HepG2 (cell line): ENCODE results near the gene SLC24A4. TPM values are rescaled to one million over a fixed set of nuclear protein-coding genes. Genes with fewer than 3 reads are reported as not detected.

Experiments
- ATAC-seq: fragments of 200-7000 bp; cut with Tn5 transposase; 3 replicates; pipeline ENCODE4 v1.9.1; 2020; ENCODE audit warnings: mild to moderate bottlenecking, moderate library complexity
- BruUV-seq: library from RNA; stranded (reverse); fragments of 400-500 nt; replicated peaks from 2 replicates; lab custom pipeline; 2021; lab: Mats Ljungman, UMichigan
- CTCF ChIA-PET: fragments of 300-600 bp; formaldehyde crosslinking; extraction: SDS; loops from one replicate; lab custom pipeline; 2021; ENCODE audit warnings: low total read pairs, inconsistent platforms, low intra/inter-chr PET ratio; lab: Yijun Ruan, JAX
- POLR2A ChIA-PET: fragments of 350-600 bp; sonication (Branson Sonifier 250); formaldehyde crosslinking; loops from one replicate; lab custom pipeline; 2020; ENCODE audit warnings: antibody characterized with exemption, inconsistent platforms; lab: Yijun Ruan, JAX
- DNase-seq: peaks from one replicate; pipeline ENCODE4 v3.0.0-alpha.2; 2015; ENCODE audit warnings: low spot score
- FAIRE-seq: peaks from 3 replicates; lab custom pipeline; 2011; peaks lifted over from hg19 to GRCh38; lab: Jason Lieb, UNC
- H2AFZ ChIP-seq: one replicate; pipeline ENCODE4 v1.6.1; 2011; ENCODE audit warnings: low read length, inconsistent platforms
- H3K27ac ChIP-seq: fragments of 300-600 bp; 3 replicates; pipeline ENCODE4 v1.8.0; 2011; ENCODE audit warnings: mixed run types, mild to moderate bottlenecking, mixed read lengths, low read length, inconsistent platforms; ENCODE audit not compliant: insufficient read depth; ENCODE audit errors: extremely low read length
- H3K27me3 ChIP-seq, 2 experiments: fragments of 200-600 bp in 1 of 2; 2 replicates in 1 of 2; 3 replicates in 1 of 2; pipeline versions ENCODE4 v1.6.0 to v1.8.0; 2011; ENCODE audit warnings: low read length in 2 of 2, mild to moderate bottlenecking in 2 of 2, moderate library complexity in 2 of 2, inconsistent platforms in 1 of 2; ENCODE audit not compliant: insufficient read depth in 2 of 2, control insufficient read depth in 1 of 2
- H3K36me3 ChIP-seq, 2 experiments: fragments of 200-600 bp in 1 of 2; replicated peaks in 1 of 2; 2 replicates in 1 of 2; 3 replicates in 1 of 2; pipeline versions ENCODE4 v1.5.1 to v1.8.0; 2011; ENCODE audit warnings: low read length in 2 of 2, inconsistent platforms in 1 of 2; ENCODE audit not compliant: insufficient read depth in 2 of 2, control insufficient read depth in 1 of 2
- H3K4me1 ChIP-seq: 2 replicates; pipeline ENCODE4 v1.5.1; 2012; ENCODE audit warnings: low read length, inconsistent platforms; ENCODE audit not compliant: insufficient read depth
- H3K4me2 ChIP-seq: 2 replicates; pipeline ENCODE4 v1.6.0; 2011; ENCODE audit warnings: low read depth, low read length, inconsistent platforms
- H3K4me3 ChIP-seq, 3 experiments: fragments of 200-600 bp in 1 of 3; sonication (generic), shearing (Covaris generic) in 1 of 3; replicated peaks in 1 of 3; 2 replicates each; pipeline ENCODE4 v1.5.1; 2011 to 2016; ENCODE audit warnings: low read length in 3 of 3, inconsistent platforms in 2 of 3, low read depth in 2 of 3, mild to moderate bottlenecking in 2 of 3, control low read depth in 1 of 3, mixed read lengths in 1 of 3; ENCODE audit not compliant: insufficient read depth in 1 of 3
- H3K79me2 ChIP-seq: one replicate; pipeline ENCODE4 v1.6.1; 2011; ENCODE audit warnings: low read length, inconsistent platforms; ENCODE audit not compliant: insufficient read depth
- H3K9ac ChIP-seq: 2 replicates; pipeline ENCODE4 v1.6.0; 2011; ENCODE audit warnings: mild to moderate bottlenecking, low read depth, low read length, inconsistent platforms; ENCODE audit not compliant: insufficient read depth
- H3K9me3 ChIP-seq: 2 replicates; pipeline ENCODE4 v1.5.1; 2012; ENCODE audit warnings: mild to moderate bottlenecking, low read length
- H4K20me1 ChIP-seq: 2 replicates; pipeline ENCODE4 v1.6.0; 2011; ENCODE audit warnings: inconsistent platforms, mild to moderate bottlenecking, low read length, moderate library complexity; ENCODE audit not compliant: insufficient read depth
- NFE2L2 ChIP-seq: fragments of 150-350 bp; IDR thresholded peaks from 2 replicates; pipeline ENCODE4 v1.6.1; 2014; ENCODE audit warnings: low read length
- PTBP1 ChIP-seq: fragments of 200-400 bp; formaldehyde crosslinking; IDR thresholded peaks from 2 replicates; pipeline ENCODE4 v1.6.1; 2018; ENCODE audit warnings: low read length, low read depth; ENCODE audit not compliant: poor library complexity, severe bottlenecking
- RELA ChIP-seq: sonication (generic); formaldehyde crosslinking; IDR thresholded peaks from 2 replicates; pipeline ENCODE4 v1.4.0; 2020; ENCODE audit warnings: missing genetic modification reagents
- SETDB1 ChIP-seq: sonication (generic); formaldehyde crosslinking; IDR thresholded peaks from 2 replicates; pipeline ENCODE4 v1.5.1; 2020; ENCODE audit warnings: missing genetic modification reagents, mild to moderate bottlenecking, borderline replicate concordance
- ZBTB14 ChIP-seq: sonication (generic); formaldehyde crosslinking; IDR thresholded peaks from 2 replicates; pipeline ENCODE4 v1.4.0; 2020; ENCODE audit warnings: missing genetic modification reagents
- ZBTB34 ChIP-seq: sonication (generic); formaldehyde crosslinking; IDR thresholded peaks from 2 replicates; pipeline ENCODE4 v1.8.0; 2022; ENCODE audit warnings: mild to moderate bottlenecking, missing genetic modification reagents
- ZNF326 ChIP-seq: sonication (generic); formaldehyde crosslinking; IDR thresholded peaks from 2 replicates; pipeline ENCODE4 v1.4.0; 2020; ENCODE audit warnings: missing genetic modification reagents, borderline replicate concordance
- WGBS: methylation state at CpG from one replicate; pipeline ENCODE4 v1.1.6; 2017; ENCODE audit warnings: low lambda C conversion rate; 5-methylcytosine and 5-hydroxymethylcytosine counted together
- in situ Hi-C: cut with HindIII; loops from 2 replicates; pipeline ENCODE4 v1.10.0; 2017; ENCODE audit warnings: low pct_unique_long_range_greater_than_20kb; ENCODE audit not compliant: extremely low pct_ligation_motif_present
- intact Hi-C: fragments of 100-400 bp; cut with micrococcal nuclease; formaldehyde crosslinking; loops from one replicate; pipeline ENCODE4 v1.10.0; 2022; ENCODE audit not compliant: unreplicated experiment
- polyA plus RNA-seq, 8 experiments: library from polyadenylated mRNA; depleted of rRNA in 3 of 8; stranded (reverse) in 7 of 8; unstranded in 1 of 8; fragments of >200 nt; fragmentation: Illumina TruSeq in 4 of 8; extraction: Trizol in 4 of 8; gene quantifications; 2 replicates each; pipeline versions ENCODE4 v1.2.1 to v1.2.3, GENCODE V29; 2011 to 2016; ENCODE audit warnings: low read depth in 4 of 8, missing spikeins in 1 of 8, mixed read lengths in 1 of 8; ENCODE audit not compliant: insufficient read depth in 1 of 8
- total RNA-seq, 5 experiments: library from RNA; depleted of rRNA; stranded (reverse); fragments of >200 nt; fragmentation: Illumina TruSeq; extraction: Trizol; gene quantifications; 2 replicates each; pipeline ENCODE4 v1.2.3, GENCODE V29; 2016; ENCODE audit warnings: low read depth in 1 of 5
- TF ChIP-seq, protein P1 (sequence below): IDR thresholded peaks from 2 replicates; pipeline ENCODE4 v1.6.1; 2016; ENCODE audit warnings: missing compliant biosample characterization, missing genetic modification reagents, borderline replicate concordance

Gene SLC24A4
- total and polyA plus RNA-seq, 2 of the 13 experiments (the other 11 are each of a cell fraction or from before 2014, with no cell fraction given), result not detected

DNA sequence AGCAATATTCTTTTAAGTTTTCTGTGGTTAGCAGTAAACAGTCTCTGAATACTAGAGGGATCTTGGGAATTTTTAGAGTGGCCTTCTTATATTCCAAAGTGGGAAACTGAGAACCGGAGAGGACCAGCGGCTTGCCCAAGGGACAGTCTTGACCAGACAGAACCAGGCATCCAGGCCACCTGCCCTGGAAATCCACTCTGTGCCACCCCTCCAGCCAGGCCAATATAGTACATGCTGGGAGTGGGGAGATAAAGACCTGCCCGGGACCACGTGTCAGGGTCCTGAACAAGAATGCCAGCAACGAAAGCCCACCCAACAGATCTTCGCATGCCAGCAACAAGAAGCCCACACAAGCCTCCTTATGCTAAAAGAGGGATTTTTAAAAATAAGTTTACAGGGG is 141.2 kb downstream of the SLC24A4 start:
- no peak overlapping the region for H3K4me2 ChIP-seq
- intact Hi-C loops (no loop called here), in situ Hi-C loops (no loop called here)
- ATAC-seq, result no peak
- BruUV-seq, result no TSS peak
- H3K4me3 ChIP-seq, result no peak overlapping the region
- no peaks in the 10 kb centered on the region for H3K79me2 ChIP-seq
- DNase-seq, result no peak
- TF ChIP-seq RELA (no peak), SETDB1 (CRISPR knock-in tag) (no peak), NFE2L2 (no peak), ZNF326 (CRISPR knock-in tag) (no peak), PTBP1 (no peak), ZBTB34 (CRISPR knock-in tag) (no peak), ZBTB14 (no peak)
- TF ChIP-seq, protein P1, sequence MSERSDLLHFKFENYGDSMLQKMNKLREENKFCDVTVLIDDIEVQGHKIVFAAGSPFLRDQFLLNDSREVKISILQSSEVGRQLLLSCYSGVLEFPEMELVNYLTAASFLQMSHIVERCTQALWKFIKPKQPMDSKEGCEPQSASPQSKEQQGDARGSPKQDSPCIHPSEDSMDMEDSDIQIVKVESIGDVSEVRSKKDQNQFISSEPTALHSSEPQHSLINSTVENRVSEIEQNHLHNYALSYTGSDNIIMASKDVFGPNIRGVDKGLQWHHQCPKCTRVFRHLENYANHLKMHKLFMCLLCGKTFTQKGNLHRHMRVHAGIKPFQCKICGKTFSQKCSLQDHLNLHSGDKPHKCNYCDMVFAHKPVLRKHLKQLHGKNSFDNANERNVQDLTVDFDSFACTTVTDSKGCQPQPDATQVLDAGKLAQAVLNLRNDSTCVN (CRISPR knock-in tag), result no peak
- no peak overlapping the region for H2AFZ ChIP-seq
- peaks cover 4 to 35% of the 10 kb centered on the region in 2 experiments; a peak in 4 of 5 replicates for H3K27me3 ChIP-seq
- no peak for FAIRE-seq
- POLR2A ChIA-PET, result no interaction called here
- no peaks in the 10 kb centered on the region for H3K36me3 ChIP-seq
- no peak overlapping the region for H3K9ac ChIP-seq
- CTCF ChIA-PET, result no interaction called here
- H4K20me1 ChIP-seq, result no peaks in the 10 kb centered on the region
- no peak overlapping the region for H3K27ac ChIP-seq
- 45% methylated on average over 6 of the region's 6 CpGs for WGBS
- H3K9me3 ChIP-seq, result no peaks in the 10 kb centered on the region
- H3K4me1 ChIP-seq, result no peaks in the 10 kb centered on the region
